H9 (cell line): ENCODE measurements around the gene MGAT5. TPM values are rescaled to one million over a fixed set of nuclear protein-coding genes. Genes with fewer than 3 reads are reported as not detected.

ENCODE experiments used
- DNase-seq: peaks from one replicate; pipeline ENCODE4 v3.0.0-alpha.2; 2017
- H2AFZ ChIP-seq: one replicate; pipeline ENCODE4 v1.6.1; 2013; ENCODE audit warnings: mild to moderate bottlenecking, low read length, control low read depth, moderate library complexity
- H2AK5ac ChIP-seq: 2 replicates; pipeline ENCODE4 v1.6.1; 2013; ENCODE audit warnings: low read length, control low read depth, mixed read lengths; ENCODE audit not compliant: insufficient read length
- H2BK120ac ChIP-seq: one replicate; pipeline ENCODE4 v1.6.1; 2013; ENCODE audit warnings: low read depth, mild to moderate bottlenecking, low read length, control low read depth, inconsistent platforms; ENCODE audit not compliant: poor library complexity, severe bottlenecking
- H2BK12ac ChIP-seq: 2 replicates; pipeline ENCODE4 v1.6.1; 2013; ENCODE audit warnings: low read length, control low read depth, mixed read lengths, low read depth; ENCODE audit not compliant: insufficient read length
- H2BK15ac ChIP-seq: 2 replicates; pipeline ENCODE4 v1.6.1; 2013; ENCODE audit warnings: low read depth, low read length, control low read depth
- H2BK20ac ChIP-seq: one replicate; pipeline ENCODE4 v1.6.1; 2013; ENCODE audit warnings: low read depth, mild to moderate bottlenecking, low read length, control low read depth, inconsistent platforms; ENCODE audit not compliant: poor library complexity, severe bottlenecking
- H2BK5ac ChIP-seq: 2 replicates; pipeline ENCODE4 v1.6.1; 2013; ENCODE audit warnings: low read length, control low read depth, mixed read lengths; ENCODE audit not compliant: insufficient read length
- H3K14ac ChIP-seq: 2 replicates; pipeline ENCODE4 v1.6.1; 2013; ENCODE audit warnings: low read length, control low read depth; ENCODE audit not compliant: insufficient read depth
- H3K18ac ChIP-seq: 2 replicates; pipeline ENCODE4 v1.6.1; 2013; ENCODE audit warnings: low read depth, mild to moderate bottlenecking, mixed read lengths, low read length, control low read depth; ENCODE audit not compliant: insufficient read length
- H3K23ac ChIP-seq: 2 replicates; pipeline ENCODE4 v1.6.1; 2013; ENCODE audit warnings: low read length, control low read depth, mixed read lengths, low read depth; ENCODE audit not compliant: insufficient read length
- H3K23me2 ChIP-seq: 2 replicates; pipeline ENCODE4 v1.6.1; 2013; ENCODE audit warnings: low read depth, mild to moderate bottlenecking, mixed read lengths, low read length, control low read depth; ENCODE audit not compliant: insufficient read length, poor library complexity, severe bottlenecking
- H3K27ac ChIP-seq: 2 replicates; pipeline ENCODE4 v1.5.1; 2013; ENCODE audit warnings: low read length, control low read depth, mixed read lengths, low read depth; ENCODE audit not compliant: insufficient read length
- H3K27me3 ChIP-seq: 2 replicates; pipeline ENCODE4 v1.6.1; 2013; ENCODE audit warnings: low read length, control low read depth, inconsistent platforms; ENCODE audit not compliant: insufficient read depth
- H3K4ac ChIP-seq: 2 replicates; pipeline ENCODE4 v1.6.1; 2013; ENCODE audit warnings: low read depth, mild to moderate bottlenecking, control low read depth, inconsistent platforms, low read length, moderate library complexity
- H3K4me1 ChIP-seq: 2 replicates; pipeline ENCODE4 v1.6.1; 2013; ENCODE audit warnings: low read length, control low read depth, inconsistent platforms; ENCODE audit not compliant: insufficient read depth
- H3K4me2 ChIP-seq: 2 replicates; pipeline ENCODE4 v1.6.1; 2013; ENCODE audit warnings: low read length, control low read depth, mixed read lengths; ENCODE audit not compliant: insufficient read length, insufficient read depth
- H3K56ac ChIP-seq: 2 replicates; pipeline ENCODE4 v1.6.1; 2013; ENCODE audit warnings: low read depth, mild to moderate bottlenecking, mixed read lengths, low read length, control low read depth; ENCODE audit not compliant: insufficient read length
- H3K79me1 ChIP-seq: 2 replicates; pipeline ENCODE4 v1.6.1; 2013; ENCODE audit warnings: low read depth, mild to moderate bottlenecking, moderate library complexity, low read length, control low read depth, inconsistent platforms; ENCODE audit not compliant: insufficient read depth, poor library complexity, severe bottlenecking
- H3K79me2 ChIP-seq: 2 replicates; pipeline ENCODE4 v1.6.1; 2013; ENCODE audit warnings: low read length, control low read depth, inconsistent platforms; ENCODE audit not compliant: insufficient read depth
- H3K9ac ChIP-seq: 2 replicates; pipeline ENCODE4 v1.6.1; 2013; ENCODE audit warnings: low read length, control low read depth, mixed read lengths; ENCODE audit not compliant: insufficient read length; ENCODE audit errors: extremely low read depth
- H3K9me3 ChIP-seq: one replicate; pipeline ENCODE4 v1.6.1; 2013; ENCODE audit warnings: low read depth, low read length, inconsistent platforms; ENCODE audit not compliant: control insufficient read depth
- H3T11ph ChIP-seq: one replicate; pipeline ENCODE4 v1.6.1; 2013; ENCODE audit warnings: mild to moderate bottlenecking, low read length, control low read depth, inconsistent platforms
- H4K20me1 ChIP-seq: one replicate; pipeline ENCODE4 v1.6.1; 2013; ENCODE audit not compliant: control insufficient read depth, insufficient read length, insufficient read depth
- H4K5ac ChIP-seq: 2 replicates; pipeline ENCODE4 v1.6.1; 2013; ENCODE audit warnings: low read depth, mild to moderate bottlenecking, mixed read lengths, low read length, control low read depth; ENCODE audit not compliant: insufficient read length
- H4K8ac ChIP-seq: replicated peaks from 2 replicates; pipeline ENCODE4 v1.6.1; 2013; ENCODE audit warnings: low read length, control low read depth, mixed read lengths, low read depth; ENCODE audit not compliant: insufficient read length
- H4K91ac ChIP-seq: 2 replicates; pipeline ENCODE4 v1.6.1; 2013; ENCODE audit warnings: low read depth, mild to moderate bottlenecking, moderate library complexity, mixed read lengths, low read length, control low read depth; ENCODE audit not compliant: insufficient read length
- H3K27ac Mint-ChIP-seq, 3 experiments: 2 replicates in 2 of 3; 3 replicates in 1 of 3; pipeline ENCODE4 v1.8.0; 2020 to 2021; ENCODE audit warnings: mixed read lengths in 3 of 3, mild to moderate bottlenecking in 1 of 3, moderate library complexity in 1 of 3
- H3K27me3 Mint-ChIP-seq: 2 replicates; pipeline ENCODE4 v1.8.0; 2021; ENCODE audit warnings: low read depth, mild to moderate bottlenecking, moderate library complexity, mixed read lengths
- H3K36me3 Mint-ChIP-seq, 3 experiments: 2 replicates in 2 of 3; 3 replicates in 1 of 3; pipeline ENCODE4 v1.8.0; 2020 to 2021; ENCODE audit warnings: low read depth in 3 of 3, mixed read lengths in 3 of 3; ENCODE audit not compliant: insufficient read depth in 1 of 3
- H3K4me1 Mint-ChIP-seq, 2 experiments: 2 replicates each; pipeline ENCODE4 v1.8.0; 2020; ENCODE audit warnings: mixed read lengths in 2 of 2
- H3K4me3 Mint-ChIP-seq, 2 experiments: 2 replicates in 1 of 2; 3 replicates in 1 of 2; pipeline ENCODE4 v1.8.0; 2020 to 2021; ENCODE audit warnings: mild to moderate bottlenecking in 2 of 2, mixed read lengths in 2 of 2, moderate library complexity in 1 of 2
- H3K9me3 Mint-ChIP-seq, 2 experiments: 2 replicates in 1 of 2; 3 replicates in 1 of 2; pipeline ENCODE4 v1.8.0; 2020; ENCODE audit warnings: mild to moderate bottlenecking in 2 of 2, mixed read lengths in 2 of 2, moderate library complexity in 1 of 2
- CTCF ChIP-seq: fragments of 200-600 bp; sonication (generic); conservative IDR thresholded peaks from 3 replicates; pipeline ENCODE4 v1.8.0; 2021; ENCODE audit warnings: antibody characterized with exemption, mild to moderate bottlenecking
- WGBS: extraction: QIAGEN DNeasy Blood & Tissue Kit; methylation state at CpG from one replicate; pipeline ENCODE4 v1.1.7; 2013; ENCODE audit warnings: missing lambda C conversion rate, low lambda C conversion rate, mixed read lengths; ENCODE audit not compliant: insufficient read length; ENCODE audit errors: extremely low coverage; 5-methylcytosine and 5-hydroxymethylcytosine counted together
- total RNA-seq: library from RNA; stranded (reverse); gene quantifications from 2 replicates; pipeline ENCODE4 v1.2.1, GENCODE V29; 2021

The MGAT5 gene
- total RNA-seq, 1 experiment from 2014 or later = 25.7 TPM

GRCh38 chr2:134498654-134499053 is 244.8 kb downstream of the MGAT5 start:
- Histone ChIP-seq H3K4me1 (no peaks in the 10 kb centered on the region; the same call in 1 of the 2 replicates), H2AK5ac (no peak overlapping the region), H2BK15ac (no peak overlapping the region), H3K27me3 (no peaks in the 10 kb centered on the region), H4K20me1 (no peaks in the 10 kb centered on the region), H3K23me2 (no peaks in the 10 kb centered on the region), H4K5ac (no peak overlapping the region), H2BK5ac (no peak overlapping the region), H3K18ac (no peak overlapping the region), H2BK12ac (no peak overlapping the region), H2AFZ (no peak overlapping the region), H3K56ac (no peak overlapping the region), H3K79me2 (no peaks in the 10 kb centered on the region), H3K14ac (no peak overlapping the region), H3K79me1 (no peaks in the 10 kb centered on the region), H3K23ac (no peak overlapping the region), H3K9ac (no peak overlapping the region), H4K91ac (no peak overlapping the region), H2BK120ac (no peak overlapping the region), H3K9me3 (no peaks in the 10 kb centered on the region), H4K8ac (no peak overlapping the region), H3K27ac (no peak overlapping the region), H3K4me2 (no peak overlapping the region), H2BK20ac (no peak overlapping the region), H3T11ph (no peak overlapping the region), H3K4ac (no peak overlapping the region)
- no peak overlapping the region for H3K4me3 Mint-ChIP-seq
- H3K9me3 Mint-ChIP-seq = no peaks in the 10 kb centered on the region
- no peak overlapping the region for H3K27ac Mint-ChIP-seq
- no peaks in the 10 kb centered on the region; the same call in 1 of the 2 replicates for H3K27me3 Mint-ChIP-seq
- H3K4me1 Mint-ChIP-seq = peaks cover 13 to 17% of the 10 kb centered on the region in 2 experiments
- TF ChIP-seq CTCF = no peak
- WGBS = no CpG with 5 or more reads among the region's 7 CpGs
- DNase-seq = no peak
- H3K36me3 Mint-ChIP-seq = no peaks in the 10 kb centered on the region
